ENCODE results near the gene PARD6B.
"Not testable (repeated sequence)": the region's sequence is repeated elsewhere in the genome, so short reads cannot be mapped to it uniquely, and the experiment has no call there.

PARD6B gene

DNA sequence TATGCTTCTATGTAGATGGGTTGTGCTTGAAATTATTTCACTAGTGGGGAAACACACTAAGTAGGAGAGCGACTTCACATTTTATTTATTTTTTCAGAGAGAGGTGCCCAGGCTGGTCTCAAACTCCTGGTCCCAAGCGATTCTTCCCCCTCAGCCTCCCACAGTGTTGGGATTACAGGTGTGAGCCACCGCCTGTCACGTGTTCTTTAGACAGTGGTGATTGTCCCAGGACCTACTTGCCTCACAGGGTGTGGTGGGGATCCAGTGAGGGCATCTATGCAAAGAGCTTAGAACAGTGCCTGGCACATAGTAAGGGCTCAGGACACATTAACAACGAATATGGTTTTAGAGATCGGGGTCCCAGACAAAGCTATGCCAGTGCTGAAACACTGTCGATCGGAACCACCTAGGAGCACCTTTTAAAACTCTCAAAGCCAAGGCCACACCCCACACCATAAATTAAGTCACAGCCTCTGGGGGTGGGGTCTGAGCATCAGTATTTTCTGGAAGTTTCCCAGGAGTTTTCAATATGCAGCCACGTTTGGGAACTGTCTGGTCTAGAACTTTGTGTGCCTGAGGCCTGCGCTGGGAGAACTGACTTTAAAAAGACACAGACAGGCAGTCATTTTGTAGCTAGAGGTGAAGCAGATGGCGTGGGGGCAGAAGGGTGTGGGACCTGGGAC, 58.7 kb downstream of the PARD6B start:
- no peak for FAIRE-seq
- no peak for DNase-seq (ENCODE audit: insufficient read length)
- TF ChIP-seq POLR2A (IDR thresholded peaks at IDR 0.05; ENCODE audit: low read depth, low read length) = no peak
- no peak for TF ChIP-seq TAF1 (IDR thresholded peaks at IDR 0.05; ENCODE audit: borderline replicate concordance, low read depth, low read length)
- no peak for TF ChIP-seq POLR2AphosphoS5 (IDR thresholded peaks at IDR 0.05; ENCODE audit: low read depth, low read length)

DNA sequence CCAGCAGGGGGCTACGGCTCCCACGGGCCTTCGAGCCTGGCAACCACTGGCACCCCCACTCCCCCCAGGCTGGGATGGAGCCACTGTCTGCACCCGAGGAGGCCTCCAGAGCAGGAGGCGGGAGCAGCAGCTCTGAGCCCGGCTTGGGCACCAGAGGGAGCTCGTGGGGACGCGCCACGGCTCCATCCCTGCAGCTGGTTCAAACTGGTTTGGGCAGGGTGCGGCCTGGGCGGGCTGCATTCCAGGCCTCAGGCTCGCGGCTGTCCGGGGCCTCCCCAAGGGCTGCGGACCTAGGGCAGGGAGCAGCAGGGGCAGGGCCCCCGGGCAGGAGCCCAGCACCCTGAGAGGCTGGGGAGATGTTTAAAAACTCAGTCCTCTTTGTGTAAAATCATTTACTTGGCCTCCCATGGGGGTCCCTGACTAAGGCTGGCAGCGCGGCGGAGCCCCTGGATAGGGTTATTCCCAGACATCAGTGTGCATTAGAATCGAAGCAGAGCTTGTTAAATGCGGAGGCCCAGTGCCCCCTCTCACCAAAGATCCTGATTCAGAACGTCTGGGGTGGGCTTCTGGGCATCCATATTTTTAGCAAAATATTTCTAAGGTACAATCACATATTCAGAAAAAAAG, 59.4 kb downstream of the PARD6B start:
- peak; percentile 91 for DNase-seq (ENCODE audit: insufficient read length)
- peak; percentile 84 for FAIRE-seq
- TF ChIP-seq POLR2AphosphoS5 (IDR thresholded peaks at IDR 0.05; ENCODE audit: low read depth, low read length) = peak; percentile 61; the same call in 1 of the 2 replicates
- peak; percentile 76; the same call in 1 of the 2 replicates for TF ChIP-seq POLR2A (IDR thresholded peaks at IDR 0.05; ENCODE audit: low read depth, low read length)
- TF ChIP-seq TAF1 (IDR thresholded peaks at IDR 0.05; ENCODE audit: borderline replicate concordance, low read depth, low read length) = peak; percentile 45; the same call in 1 of the 2 replicates

DNA sequence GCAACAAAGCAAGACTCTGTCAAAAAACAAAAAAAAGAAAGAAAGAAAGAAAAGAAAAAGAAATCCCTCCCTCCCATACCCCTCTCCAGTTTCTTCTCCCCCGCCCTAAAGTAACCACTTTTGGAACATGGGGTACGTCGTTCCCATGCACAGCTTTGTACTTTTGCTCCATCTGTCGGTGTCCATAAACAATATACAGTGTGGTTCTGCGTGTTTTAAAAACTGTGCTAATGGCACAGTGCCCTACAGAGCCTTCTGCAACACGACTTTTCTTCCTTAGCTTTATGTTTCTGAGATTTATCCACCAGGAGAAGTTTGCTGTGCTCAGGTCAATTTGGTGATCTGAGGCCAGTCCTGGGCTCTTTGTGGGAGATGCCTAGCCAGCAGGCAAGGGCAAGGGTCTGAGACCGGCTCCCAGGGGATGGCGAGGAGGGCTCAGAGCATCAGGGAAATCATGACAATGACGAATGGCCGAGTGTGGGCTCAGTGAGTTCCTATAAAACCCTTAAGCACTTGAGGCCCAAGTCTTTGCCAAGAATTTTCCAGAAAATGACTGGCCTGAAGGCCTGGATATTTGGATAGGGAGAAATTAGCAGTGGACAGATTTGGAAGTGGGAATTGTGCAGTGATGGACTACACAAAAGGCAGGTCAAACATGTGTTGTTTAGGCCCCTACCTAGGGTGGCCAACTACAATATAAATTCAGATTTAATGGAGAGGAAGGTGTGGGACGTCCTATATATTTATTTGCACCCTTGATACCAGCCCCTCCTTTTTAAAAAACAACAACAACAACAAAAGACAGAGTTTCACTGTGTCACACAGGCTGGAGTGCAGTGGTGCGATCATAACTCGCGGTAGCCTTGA, 61.6 kb downstream of the PARD6B start:
- DNase-seq (ENCODE audit: insufficient read length) (no peak), FAIRE-seq (no peak)
- TF ChIP-seq POLR2AphosphoS5 (IDR thresholded peaks at IDR 0.05; ENCODE audit: low read depth, low read length) (no peak), TAF1 (IDR thresholded peaks at IDR 0.05; ENCODE audit: borderline replicate concordance, low read depth, low read length) (no peak), POLR2A (IDR thresholded peaks at IDR 0.05; ENCODE audit: low read depth, low read length) (no peak)

DNA sequence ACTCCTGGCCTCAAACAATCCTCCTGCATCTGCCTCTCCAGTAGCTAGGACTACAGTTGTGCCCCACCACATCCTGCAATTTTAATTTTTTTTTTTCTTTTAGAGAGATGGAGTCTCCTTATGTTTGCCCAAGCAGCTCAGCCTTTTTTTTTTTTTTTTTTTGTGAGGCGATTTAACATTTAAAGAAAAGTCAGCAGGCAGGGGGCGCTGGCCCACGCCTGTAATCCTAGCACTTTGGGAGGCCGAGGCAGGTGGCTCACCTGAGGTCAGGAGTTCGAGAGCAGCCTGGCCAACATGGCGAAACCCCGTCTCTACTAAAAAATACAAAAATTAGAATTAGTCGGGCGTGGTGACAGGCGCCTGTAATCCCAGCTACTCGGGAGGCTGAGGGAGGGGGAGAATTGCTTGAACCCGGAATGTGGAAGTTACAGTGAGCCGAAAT, 62.2 kb downstream of the PARD6B start:
- not testable (repeated sequence) for DNase-seq (ENCODE audit: insufficient read length); FAIRE-seq

DNA sequence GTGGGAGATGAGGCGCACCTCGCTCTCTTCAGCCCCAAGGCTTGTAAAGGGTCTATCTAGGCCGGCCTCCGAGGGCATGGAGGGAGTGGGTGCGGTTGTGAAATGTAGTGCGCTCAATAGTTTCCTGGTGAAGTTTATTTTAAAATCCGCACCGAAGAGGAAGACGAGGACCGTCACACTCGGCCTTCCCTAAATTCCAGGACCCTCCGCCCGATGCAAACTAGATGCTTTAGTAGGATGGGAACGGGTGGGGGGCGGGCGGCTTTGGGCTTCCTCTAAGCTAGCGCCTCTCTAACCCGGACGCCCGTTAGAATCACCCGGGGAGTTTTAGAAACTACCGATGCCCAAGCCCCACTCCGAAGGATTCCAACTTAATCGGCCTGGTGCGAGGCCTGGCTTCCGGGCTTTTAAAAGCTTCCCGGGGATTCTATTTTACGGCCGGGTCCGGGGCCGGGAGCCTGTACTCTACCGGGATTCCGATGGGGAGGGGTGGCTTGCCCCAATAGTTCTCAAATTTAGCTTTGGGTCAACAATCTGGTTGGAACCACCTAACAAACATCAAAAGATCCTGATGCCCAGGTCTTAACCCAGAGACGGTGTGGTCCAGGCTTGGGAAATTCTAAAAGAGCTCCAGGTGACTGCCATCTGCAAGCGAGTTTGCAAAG, 62.9 kb downstream of the PARD6B start:
- DNase-seq (ENCODE audit: insufficient read length) = no peak
- no peak for FAIRE-seq
- no peak for TF ChIP-seq TAF1 (IDR thresholded peaks at IDR 0.05; ENCODE audit: borderline replicate concordance, low read depth, low read length)
- no peak for TF ChIP-seq POLR2A (IDR thresholded peaks at IDR 0.05; ENCODE audit: low read depth, low read length)
- TF ChIP-seq POLR2AphosphoS5 (IDR thresholded peaks at IDR 0.05; ENCODE audit: low read depth, low read length) = no peak

DNA sequence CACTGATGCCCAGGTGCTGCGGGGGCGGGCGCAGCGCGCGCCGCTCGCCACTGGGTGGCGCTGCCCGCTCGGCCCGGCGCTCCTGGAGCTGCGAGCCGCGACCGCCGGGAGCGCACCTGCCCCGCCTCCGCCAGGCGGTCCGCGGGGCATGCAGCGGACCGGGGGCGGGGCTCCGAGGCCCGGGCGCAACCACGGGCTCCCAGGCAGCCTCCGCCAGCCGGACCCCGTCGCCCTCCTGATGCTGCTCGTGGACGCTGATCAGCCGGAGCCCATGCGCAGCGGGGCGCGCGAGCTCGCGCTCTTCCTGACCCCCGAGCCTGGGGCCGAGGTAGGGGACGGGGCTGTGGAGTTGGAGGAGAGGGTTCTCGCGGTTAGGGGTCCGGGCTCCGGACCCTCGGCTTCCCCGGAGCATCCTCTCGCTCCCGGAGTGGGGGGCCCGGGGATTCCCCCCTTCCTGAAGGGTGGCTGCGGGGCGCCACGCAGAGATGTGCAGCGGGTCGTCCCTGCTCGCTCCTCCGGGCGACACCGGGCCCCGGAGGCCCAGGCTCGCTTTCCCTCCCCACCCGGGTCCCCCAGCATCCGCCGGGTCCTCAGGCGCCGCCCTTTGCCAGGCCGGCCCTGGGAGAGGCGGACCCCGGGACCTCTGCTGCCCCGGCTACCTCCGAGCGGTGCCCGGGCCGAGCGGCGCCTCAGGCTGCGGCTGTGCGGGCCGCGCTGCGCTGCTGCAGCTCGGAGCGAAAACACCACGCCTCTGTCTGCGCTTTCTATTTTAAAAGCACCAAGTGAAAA, 63.7 kb downstream of the PARD6B start, which contains the start of gene BCAS4:
Gene BCAS4, plus strand, starts transcription at position 216 of the 789 bp plus-strand sequence. Its CDS starts 23 bp downstream, at position 239.
- DNase-seq (ENCODE audit: insufficient read length) (peak; percentile 88), FAIRE-seq (peak; percentile 88)
- peak; percentile 73; the same call in 1 of the 2 replicates for TF ChIP-seq POLR2A (IDR thresholded peaks at IDR 0.05; ENCODE audit: low read depth, low read length)
- TF ChIP-seq TAF1 (IDR thresholded peaks at IDR 0.05; ENCODE audit: borderline replicate concordance, low read depth, low read length) = no peak
- TF ChIP-seq POLR2AphosphoS5 (IDR thresholded peaks at IDR 0.05; ENCODE audit: low read depth, low read length) = peak; percentile 58

DNA sequence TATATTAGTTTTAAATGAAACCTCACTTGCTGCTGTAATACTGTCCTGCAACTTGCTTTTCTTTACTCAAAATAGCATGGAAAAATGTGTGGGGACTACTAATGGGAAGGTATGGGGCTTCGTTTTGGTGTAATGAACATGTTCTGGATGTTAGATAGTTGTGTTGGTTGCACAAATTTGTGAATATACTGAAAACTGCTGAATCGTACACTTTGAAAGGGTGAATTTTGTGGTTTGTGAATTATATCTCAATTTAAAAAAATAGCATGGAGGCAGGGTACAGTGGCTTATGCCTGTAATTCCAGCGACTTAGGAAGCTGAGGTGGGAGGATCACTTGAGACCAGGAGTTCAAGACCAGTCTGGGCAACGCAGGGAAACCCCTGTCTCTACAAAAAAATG, 65.8 kb downstream of the PARD6B start:
- FAIRE-seq (no peak), DNase-seq (ENCODE audit: insufficient read length) (no peak)
- TF ChIP-seq POLR2A (IDR thresholded peaks at IDR 0.05; ENCODE audit: low read depth, low read length) (no peak), POLR2AphosphoS5 (IDR thresholded peaks at IDR 0.05; ENCODE audit: low read depth, low read length) (no peak), TAF1 (IDR thresholded peaks at IDR 0.05; ENCODE audit: borderline replicate concordance, low read depth, low read length) (no peak)

DNA sequence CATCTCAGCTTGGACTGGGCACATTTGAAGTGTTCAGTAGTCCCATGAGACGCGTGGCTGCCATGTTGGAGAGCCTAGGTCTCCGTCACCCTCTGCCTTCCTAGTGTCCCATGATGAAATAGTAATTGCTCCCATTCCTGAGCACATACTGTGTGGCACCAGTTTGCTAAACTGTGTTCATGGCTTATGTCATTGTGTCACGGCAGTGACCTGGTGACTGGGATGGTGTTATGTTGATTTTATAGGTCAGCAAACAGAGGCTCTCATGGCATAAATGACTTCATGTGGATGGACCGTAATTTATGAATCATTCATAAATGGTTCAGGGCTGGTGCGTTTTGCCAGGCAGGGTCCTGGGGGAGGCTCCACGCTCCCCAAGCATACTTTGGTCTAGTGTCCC, 67.3 kb downstream of the PARD6B start:
- FAIRE-seq (peak; percentile 61), DNase-seq (ENCODE audit: insufficient read length) (no peak)
- TF ChIP-seq POLR2AphosphoS5 (IDR thresholded peaks at IDR 0.05; ENCODE audit: low read depth, low read length) (no peak), TAF1 (IDR thresholded peaks at IDR 0.05; ENCODE audit: borderline replicate concordance, low read depth, low read length) (no peak), POLR2A (IDR thresholded peaks at IDR 0.05; ENCODE audit: low read depth, low read length) (no peak)

DNA sequence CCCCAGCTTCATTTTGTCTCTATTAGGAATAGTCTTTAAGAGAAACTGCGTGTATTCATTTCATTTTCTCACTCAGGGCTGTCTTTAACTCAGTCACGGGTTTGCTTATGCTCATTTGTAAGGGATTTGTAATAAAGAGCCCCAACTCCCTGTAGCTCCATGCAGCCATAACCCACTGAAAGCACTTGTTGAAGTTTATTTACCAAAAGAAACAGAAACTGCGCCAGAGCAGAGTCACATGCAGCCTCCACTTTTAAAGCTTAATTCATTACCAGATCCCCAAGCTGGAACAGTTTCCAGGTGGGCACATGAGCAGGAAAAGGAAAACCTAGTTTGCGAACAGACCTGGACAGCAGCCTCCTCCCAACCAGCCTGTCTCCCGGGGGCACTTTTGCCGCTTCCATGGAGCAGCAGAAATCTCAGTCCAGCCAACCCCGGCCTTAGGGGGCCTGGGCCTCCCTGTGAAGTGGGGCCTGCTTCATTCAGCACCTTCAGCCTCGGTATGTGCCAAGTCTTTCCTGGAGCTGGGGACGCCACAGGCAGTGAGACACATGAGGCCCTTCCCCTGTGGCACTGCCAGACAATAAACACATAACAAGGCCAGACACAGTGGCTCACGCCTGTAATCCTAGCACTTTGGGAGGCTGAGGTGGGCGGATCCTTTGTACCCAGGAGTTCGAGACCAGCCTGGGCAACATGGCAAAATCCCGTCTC, 68.0 kb downstream of the PARD6B start:
- peak; percentile 42 for FAIRE-seq
- TF ChIP-seq TAF1 (IDR thresholded peaks at IDR 0.05; ENCODE audit: borderline replicate concordance, low read depth, low read length) (no peak), POLR2AphosphoS5 (IDR thresholded peaks at IDR 0.05; ENCODE audit: low read depth, low read length) (no peak), POLR2A (IDR thresholded peaks at IDR 0.05; ENCODE audit: low read depth, low read length) (no peak)
- DNase-seq (ENCODE audit: insufficient read length) = no peak

Measured in GM12892 (cell line).